ENCODE data around the gene GID4. TPM values are rescaled to one million over a fixed set of nuclear protein-coding genes. Genes with fewer than 3 reads are reported as not detected.

GID4 gene
- polyA plus RNA-seq, 3 donors: 4.1 to 6.0 (median 4.4) TPM

DNA sequence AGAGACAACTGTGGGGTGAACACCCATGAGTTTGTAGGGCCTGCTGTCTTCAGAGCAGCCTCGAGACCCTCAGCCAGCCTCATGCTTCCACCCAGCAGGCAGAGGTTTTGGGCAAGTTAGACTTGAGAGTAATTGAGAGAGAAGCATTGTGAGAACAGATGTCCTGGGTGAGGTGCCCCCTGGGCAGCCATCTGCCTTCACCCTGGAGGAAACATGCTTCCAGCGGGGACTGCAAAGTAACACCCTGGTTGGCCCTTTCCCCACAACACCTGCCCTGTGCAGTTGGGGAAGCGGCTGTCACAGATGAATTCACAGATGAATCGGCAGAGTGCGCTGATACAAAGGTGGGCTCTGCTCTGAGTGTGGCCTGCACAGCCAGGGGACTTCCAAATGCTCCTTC, 23.6 kb upstream of the GID4 start:
- Mint-ChIP-seq H3K9me3 (no peaks in the 10 kb centered on the region), H3K36me3 (peaks cover 77 to 92% of the 10 kb centered on the region in 2 donors), H3K4me1 (no peaks in the 10 kb centered on the region), H3K27me3 (ENCODE audit: low read depth in 3 of 3) (peaks cover 0 to 1% (median 0%) of the 10 kb centered on the region in 3 donors), H3K27ac (no peak overlapping the region), H3K4me3 (no peak overlapping the region)
- Histone ChIP-seq H3K27ac (ENCODE audit: low read depth in 1 of 2, low read length in 2 of 2) (no peak overlapping the region), H3K4me3 (replicated peaks in 1 of 3; ENCODE audit: low read depth in 2 of 3, low read length in 3 of 3) (no peak overlapping the region), H2AFZ (ENCODE audit: insufficient read depth, low read depth, low read length, poor library complexity, severe bottlenecking) (no peak overlapping the region), H3K4me1 (ENCODE audit: control insufficient read depth in 1 of 2, insufficient read depth in 2 of 2, low read length in 2 of 2) (no peaks in the 10 kb centered on the region), H3K79me2 (ENCODE audit: insufficient read depth, low read length) (no peaks in the 10 kb centered on the region), H3K9me3 (replicated peaks in 1 of 2; ENCODE audit: control insufficient read depth in 1 of 2, insufficient read depth in 1 of 2, low read length in 2 of 2) (no peaks in the 10 kb centered on the region), H3K4me2 (replicated peaks; ENCODE audit: extremely low read depth, low read length, poor library complexity, severe bottlenecking) (no peak overlapping the region), H3K27me3 (ENCODE audit: control insufficient read depth in 2 of 2, insufficient read depth in 2 of 2, low read length in 2 of 2) (no peaks in the 10 kb centered on the region), H4K20me1 (ENCODE audit: insufficient read depth, low read length) (no peaks in the 10 kb centered on the region), H3K9ac (ENCODE audit: insufficient read depth, low read length, poor library complexity, severe bottlenecking) (no peak overlapping the region), H3K36me3 (replicated peaks in 1 of 2; ENCODE audit: control insufficient read depth in 1 of 2, insufficient read depth in 2 of 2, low read length in 2 of 2) (peaks cover 72 to 96% of the 10 kb centered on the region in 2 donors)
- no peak for DNase-seq
- intact Hi-C loops (cut with micrococcal nuclease): no loop called here
- TF ChIP-seq, protein P1, sequence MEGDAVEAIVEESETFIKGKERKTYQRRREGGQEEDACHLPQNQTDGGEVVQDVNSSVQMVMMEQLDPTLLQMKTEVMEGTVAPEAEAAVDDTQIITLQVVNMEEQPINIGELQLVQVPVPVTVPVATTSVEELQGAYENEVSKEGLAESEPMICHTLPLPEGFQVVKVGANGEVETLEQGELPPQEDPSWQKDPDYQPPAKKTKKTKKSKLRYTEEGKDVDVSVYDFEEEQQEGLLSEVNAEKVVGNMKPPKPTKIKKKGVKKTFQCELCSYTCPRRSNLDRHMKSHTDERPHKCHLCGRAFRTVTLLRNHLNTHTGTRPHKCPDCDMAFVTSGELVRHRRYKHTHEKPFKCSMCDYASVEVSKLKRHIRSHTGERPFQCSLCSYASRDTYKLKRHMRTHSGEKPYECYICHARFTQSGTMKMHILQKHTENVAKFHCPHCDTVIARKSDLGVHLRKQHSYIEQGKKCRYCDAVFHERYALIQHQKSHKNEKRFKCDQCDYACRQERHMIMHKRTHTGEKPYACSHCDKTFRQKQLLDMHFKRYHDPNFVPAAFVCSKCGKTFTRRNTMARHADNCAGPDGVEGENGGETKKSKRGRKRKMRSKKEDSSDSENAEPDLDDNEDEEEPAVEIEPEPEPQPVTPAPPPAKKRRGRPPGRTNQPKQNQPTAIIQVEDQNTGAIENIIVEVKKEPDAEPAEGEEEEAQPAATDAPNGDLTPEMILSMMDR (IDR thresholded peaks at IDR 0.05): no peak
- 98% methylated on average over 4 of the region's 5 CpGs for WGBS (ENCODE audit: insufficient coverage)

GRCh38 chr17:18016426-18016825, 22.8 kb upstream of the GID4 start:
- Histone ChIP-seq H3K79me2 (ENCODE audit: insufficient read depth, low read length) (no peaks in the 10 kb centered on the region), H3K9ac (ENCODE audit: insufficient read depth, low read length, poor library complexity, severe bottlenecking) (no peak overlapping the region), H3K27ac (ENCODE audit: low read depth in 1 of 2, low read length in 2 of 2) (no peak overlapping the region), H2AFZ (ENCODE audit: insufficient read depth, low read depth, low read length, poor library complexity, severe bottlenecking) (no peak overlapping the region), H3K4me2 (replicated peaks; ENCODE audit: extremely low read depth, low read length, poor library complexity, severe bottlenecking) (no peak overlapping the region), H3K27me3 (ENCODE audit: control insufficient read depth in 2 of 2, insufficient read depth in 2 of 2, low read length in 2 of 2) (no peaks in the 10 kb centered on the region), H4K20me1 (ENCODE audit: insufficient read depth, low read length) (no peaks in the 10 kb centered on the region), H3K4me1 (ENCODE audit: control insufficient read depth in 1 of 2, insufficient read depth in 2 of 2, low read length in 2 of 2) (no peaks in the 10 kb centered on the region), H3K4me3 (replicated peaks in 1 of 3; ENCODE audit: low read depth in 2 of 3, low read length in 3 of 3) (no peak overlapping the region), H3K9me3 (replicated peaks in 1 of 2; ENCODE audit: control insufficient read depth in 1 of 2, insufficient read depth in 1 of 2, low read length in 2 of 2) (no peaks in the 10 kb centered on the region), H3K36me3 (replicated peaks in 1 of 2; ENCODE audit: control insufficient read depth in 1 of 2, insufficient read depth in 2 of 2, low read length in 2 of 2) (peaks cover 75 to 96% of the 10 kb centered on the region in 2 donors)
- H3K27me3 Mint-ChIP-seq (ENCODE audit: low read depth in 3 of 3): peaks cover 0 to 1% (median 0%) of the 10 kb centered on the region in 3 donors
- intact Hi-C loops (cut with micrococcal nuclease): no loop called here
- H3K4me1 Mint-ChIP-seq: no peaks in the 10 kb centered on the region
- TF ChIP-seq, protein P1 (IDR thresholded peaks at IDR 0.05): no peak
- peaks cover 78 to 92% of the 10 kb centered on the region in 2 donors for H3K36me3 Mint-ChIP-seq
- peak overlapping the region in 1 of 7 donors; percentile 18 for H3K27ac Mint-ChIP-seq
- H3K4me3 Mint-ChIP-seq: no peak overlapping the region
- WGBS (ENCODE audit: insufficient coverage): 99% methylated on average over 7 of the region's 12 CpGs
- no peak for DNase-seq
- no peaks in the 10 kb centered on the region for H3K9me3 Mint-ChIP-seq
